HG03521 (cell line): ENCODE data around the gene ZNF316.
A peak's percentile ranks its signal among the peaks of the same experiment; 100 is the strongest.
"Not testable (repeated sequence)": the region's sequence is repeated elsewhere in the genome, so short reads cannot be mapped to it uniquely, and the experiment has no call there.

Source experiments
- ATAC-seq: cut with Tn5 transposase; IDR thresholded peaks from one replicate; pipeline ENCODE4 v1.9.1; 2021; ENCODE audit warnings: mild to moderate bottlenecking, moderate library complexity; ENCODE audit not compliant: unreplicated experiment

The ZNF316 gene

GRCh38 chr7:6621195-6622133, 15.7 kb upstream of the ZNF316 start:
- ATAC-seq: no peak

- ATAC-seq: no peak
Measured at GRCh38 chr7:6622134-6622710, 14.9 kb upstream of the ZNF316 start.

GRCh38 chr7:6623589-6624245, 13.4 kb upstream of the ZNF316 start:
- no peak for ATAC-seq

- no peak for ATAC-seq
Measured at GRCh38 chr7:6624246-6624611, 12.9 kb upstream of the ZNF316 start.

- no peak for ATAC-seq
Measured at GRCh38 chr7:6628045-6628444, 9.1 kb upstream of the ZNF316 start.

GRCh38 chr7:6630007-6630849, 6.9 kb upstream of the ZNF316 start:
- ATAC-seq: no peak

- ATAC-seq: no peak
Measured at GRCh38 chr7:6631605-6632004, 5.5 kb upstream of the ZNF316 start.

- ATAC-seq: no peak
Measured at GRCh38 chr7:6634021-6634420, 3.1 kb upstream of the ZNF316 start.

- not testable (repeated sequence) for ATAC-seq
Measured at GRCh38 chr7:6634971-6635370, 2.1 kb upstream of the ZNF316 start.

- ATAC-seq: peak; percentile 80
Measured at GRCh38 chr7:6637544-6638229, 569 bp downstream of the ZNF316 start.

GRCh38 chr7:6639032-6639431, 1.9 kb downstream of the ZNF316 start:
- ATAC-seq: no peak

GRCh38 chr7:6639627-6640026, 2.5 kb downstream of the ZNF316 start:
- ATAC-seq: no peak

GRCh38 chr7:6640246-6640721, 3.2 kb downstream of the ZNF316 start:
- ATAC-seq: no peak

GRCh38 chr7:6641305-6642035, 4.4 kb downstream of the ZNF316 start:
- ATAC-seq: no peak

GRCh38 chr7:6642239-6642839, 5.2 kb downstream of the ZNF316 start:
- no peak for ATAC-seq

- ATAC-seq: no peak
Measured at GRCh38 chr7:6642861-6643640, 5.9 kb downstream of the ZNF316 start.

GRCh38 chr7:6643915-6644625, 7.0 kb downstream of the ZNF316 start:
- no peak for ATAC-seq

GRCh38 chr7:6644728-6645127, 7.6 kb downstream of the ZNF316 start:
- ATAC-seq: no peak
